Metanephros (tissue), 2 donors: ENCODE measurements around the gene MKX. TPM values are rescaled to one million over a fixed set of nuclear protein-coding genes. Genes with fewer than 3 reads are reported as not detected.

Experiments
- small RNA-seq: library from RNA; depleted of rRNA; stranded (forward); fragments of <200 nt; gene quantifications from one replicate; pipeline ENCODE3, GENCODE V24; 2014; ENCODE audit warnings: low replicate concordance
- total RNA-seq: library from RNA; depleted of rRNA; stranded (reverse); fragments of >200 nt; gene quantifications from one replicate; pipeline ENCODE4 v1.2.3, GENCODE V29; 2014

The MKX gene, protein sequence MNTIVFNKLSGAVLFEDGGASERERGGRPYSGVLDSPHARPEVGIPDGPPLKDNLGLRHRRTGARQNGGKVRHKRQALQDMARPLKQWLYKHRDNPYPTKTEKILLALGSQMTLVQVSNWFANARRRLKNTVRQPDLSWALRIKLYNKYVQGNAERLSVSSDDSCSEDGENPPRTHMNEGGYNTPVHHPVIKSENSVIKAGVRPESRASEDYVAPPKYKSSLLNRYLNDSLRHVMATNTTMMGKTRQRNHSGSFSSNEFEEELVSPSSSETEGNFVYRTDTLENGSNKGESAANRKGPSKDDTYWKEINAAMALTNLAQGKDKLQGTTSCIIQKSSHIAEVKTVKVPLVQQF
- 0.47 TPM for total RNA-seq

DNA sequence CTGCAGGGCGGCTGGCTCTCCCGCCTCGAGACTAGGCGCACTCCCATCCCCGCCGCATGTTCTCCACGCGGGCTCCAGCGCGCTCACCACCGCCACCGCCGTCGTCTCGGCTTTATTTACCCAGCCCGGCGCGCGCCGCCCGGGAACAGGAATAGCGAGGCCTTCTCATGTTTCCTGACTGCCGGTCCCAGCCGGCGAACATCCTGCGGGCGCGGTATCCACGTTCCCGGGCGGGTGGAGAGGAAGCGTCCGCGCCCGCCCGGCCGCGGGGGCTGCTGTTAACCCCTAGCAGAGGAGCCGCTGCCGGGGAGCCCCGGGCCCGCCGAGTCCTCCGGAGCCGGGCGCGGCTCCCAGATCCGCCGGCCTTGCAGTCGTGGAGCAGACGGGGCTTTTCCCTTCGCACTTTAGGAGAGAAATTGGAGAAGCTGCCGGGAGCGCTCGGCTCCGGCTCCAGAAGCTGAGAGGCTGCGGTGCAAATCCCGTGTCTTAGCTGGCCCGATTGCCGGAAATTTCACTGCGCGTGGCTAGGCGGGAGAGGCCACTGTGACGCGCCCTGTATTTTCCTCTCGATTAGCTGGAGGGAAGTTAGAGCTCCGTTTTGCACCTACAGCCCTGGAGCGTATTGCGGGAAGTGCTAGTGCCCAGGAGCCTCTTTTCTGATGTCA is at the start of gene MKX:
MKX (minus strand) TSS at position 88 of the 665 bp plus-strand sequence. CDS start 2,404 bp downstream, outside the sequence.

Small RNA genes lying within 50 kb of the gene (small RNA-seq; reads per million reads assigned to genes)
- gene RN7SKP132: not detected

Other genes starting within 250 kb of the MKX start
- gene RAB18, start 241.5 kb downstream of the MKX start, total RNA-seq: 40.5 TPM